Measurements from ENCODE around the gene SLC25A29. TPM values are rescaled to one million over a fixed set of nuclear protein-coding genes. Genes with fewer than 3 reads are reported as not detected.

SLC25A29 gene
- total and polyA plus RNA-seq, 2 of the 8 experiments (the other 6 are each of a cell fraction or from before 2014, with no cell fraction given): 135 to 177 TPM

DNA sequence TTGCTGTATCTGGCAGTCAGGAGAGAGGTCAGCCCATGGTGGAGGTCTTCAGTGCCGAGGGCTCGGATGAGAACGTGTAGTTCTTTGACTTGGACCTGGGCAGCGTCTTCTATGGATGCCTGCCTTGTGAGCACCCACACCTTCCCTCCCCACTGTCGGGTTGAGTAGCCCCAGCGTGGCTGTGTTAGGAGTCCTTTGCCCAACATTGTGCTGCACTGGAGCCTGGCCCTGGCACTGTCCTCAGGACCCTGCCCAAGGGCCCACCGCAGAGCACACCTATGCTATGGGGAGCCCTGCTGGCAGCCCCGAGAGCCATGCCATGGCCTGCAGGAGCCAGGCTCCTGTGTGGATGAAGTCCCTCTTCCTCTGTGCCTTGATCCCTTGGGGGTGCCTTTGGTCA is 26.7 kb downstream of the SLC25A29 start (continued):
- TF ChIP-seq CHD7 (IDR thresholded peaks at IDR 0.05; ENCODE audit: insufficient replicate concordance, low read length): no peak
- no peak for TF ChIP-seq CREB1 (IDR thresholded peaks at IDR 0.05)
- TF ChIP-seq TAF7 (optimal IDR thresholded peaks at IDR 0.05; ENCODE audit: borderline replicate concordance, low read depth, low read length): no peak
- no peak for TF ChIP-seq SAP30 (IDR thresholded peaks at IDR 0.05; ENCODE audit: insufficient read depth, insufficient replicate concordance, low read length)

All from H1 (cell line).